Measurements from ENCODE around the gene SLC25A46.

Gene SLC25A46

DNA sequence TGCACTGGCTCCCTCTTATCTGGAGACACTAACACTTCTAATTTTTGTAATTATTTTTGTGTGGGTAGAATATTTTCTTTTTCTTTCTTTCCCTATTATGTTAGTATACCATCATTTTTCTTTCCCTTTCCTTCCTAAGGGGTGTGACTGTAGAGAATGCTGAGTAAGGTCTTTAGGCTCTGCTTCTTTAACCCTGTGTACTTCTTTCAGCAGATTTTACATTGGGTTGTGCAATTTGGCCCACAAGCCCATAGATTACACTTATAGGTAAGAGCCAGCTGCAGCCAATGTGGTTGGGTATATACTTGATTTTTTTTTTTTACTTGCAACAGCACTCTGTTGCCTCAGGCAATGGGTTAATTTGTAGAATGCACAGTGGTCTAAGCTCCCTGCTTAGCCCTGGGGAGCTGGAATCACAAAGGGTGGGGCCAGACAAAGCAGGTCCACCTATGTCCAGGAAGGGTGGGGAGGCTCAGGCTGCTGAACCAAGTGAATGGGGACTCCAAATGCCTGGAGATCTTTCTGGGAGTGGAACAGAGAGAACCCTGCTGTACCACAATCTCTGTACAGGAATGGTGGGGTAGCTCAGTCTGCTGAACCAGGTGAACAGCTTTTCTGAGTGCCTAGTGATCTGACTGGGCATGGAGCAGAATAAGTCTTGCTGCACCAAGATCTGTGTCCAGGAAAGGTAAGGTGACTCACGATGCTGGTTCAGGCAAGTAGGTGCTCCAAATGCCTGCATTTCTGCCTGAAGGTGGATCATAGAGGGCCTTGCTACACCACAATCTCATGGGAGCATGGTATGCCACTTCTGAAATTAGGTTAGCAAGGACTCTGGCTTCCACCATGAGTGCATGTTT is 64.9 kb downstream of the SLC25A46 start:
- Histone ChIP-seq H3K9ac (ENCODE audit: low read length) (no peak overlapping the region), H3K4me3 (ENCODE audit: low read depth, low read length) (no peak overlapping the region), H3K36me3 (ENCODE audit: control insufficient read depth, insufficient read depth, low read length) (no peaks in the 10 kb centered on the region), H3K9me3 (ENCODE audit: control insufficient read depth, insufficient read depth, low read depth, low read length) (0 out of 2 replicates have a peak, but pooled peaks cover 2% of the 10 kb centered on the region), H3K4me1 (ENCODE audit: control insufficient read depth, insufficient read depth, low read length) (no peaks in the 10 kb centered on the region), H3K27ac (ENCODE audit: low read depth, low read length) (no peak overlapping the region), H3K27me3 (ENCODE audit: control insufficient read depth, insufficient read depth, low read length) (no peaks in the 10 kb centered on the region)

DNA sequence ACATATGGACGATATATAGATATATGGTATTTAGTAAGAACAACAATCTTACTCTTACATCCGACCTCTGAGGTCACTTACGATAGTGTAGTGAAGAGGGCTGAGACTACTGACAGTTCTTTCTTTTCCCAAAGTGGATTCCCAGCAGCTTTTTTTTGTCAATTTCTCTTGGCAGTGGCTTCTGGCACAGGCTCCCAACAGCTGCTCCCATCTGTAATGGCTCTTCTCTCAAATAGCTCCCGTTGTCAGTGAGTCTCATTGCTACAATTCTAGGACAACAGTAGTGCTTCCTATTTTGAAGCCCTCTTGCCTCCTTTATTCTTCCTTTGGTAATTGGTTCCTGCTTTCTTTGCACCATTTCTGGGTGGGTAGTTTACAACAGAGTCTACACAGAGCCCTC is 68.4 kb downstream of the SLC25A46 start:
- Histone ChIP-seq H3K4me3 (ENCODE audit: low read depth, low read length) (no peak overlapping the region), H3K4me1 (ENCODE audit: control insufficient read depth, insufficient read depth, low read length) (no peaks in the 10 kb centered on the region), H3K9ac (ENCODE audit: low read length) (no peak overlapping the region), H3K9me3 (ENCODE audit: control insufficient read depth, insufficient read depth, low read depth, low read length) (0 out of 2 replicates have a peak, but pooled peaks cover 2% of the 10 kb centered on the region), H3K36me3 (ENCODE audit: control insufficient read depth, insufficient read depth, low read length) (no peaks in the 10 kb centered on the region), H3K27me3 (ENCODE audit: control insufficient read depth, insufficient read depth, low read length) (no peaks in the 10 kb centered on the region), H3K27ac (ENCODE audit: low read depth, low read length) (no peak overlapping the region)

DNA sequence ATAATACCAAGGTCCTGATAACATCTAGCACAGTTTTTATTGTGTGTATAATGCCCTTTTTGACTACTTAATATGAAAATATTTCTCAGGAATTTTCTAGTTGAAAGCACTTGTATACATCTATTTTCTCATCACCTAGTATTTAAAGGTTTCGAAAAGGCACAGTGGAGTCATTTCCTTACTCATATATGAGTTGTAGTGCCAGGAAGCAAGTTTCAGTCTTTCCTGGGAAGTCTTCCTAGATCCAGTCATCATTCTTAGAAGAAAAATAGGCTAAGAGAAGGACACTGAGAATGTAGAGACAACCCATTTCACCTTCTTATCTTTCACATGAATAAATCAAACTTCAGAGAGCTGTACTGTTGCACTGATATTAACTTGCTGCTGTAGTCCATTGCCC is 70.2 kb downstream of the SLC25A46 start:
- Histone ChIP-seq H3K9me3 (ENCODE audit: control insufficient read depth, insufficient read depth, low read depth, low read length) (no peaks in the 10 kb centered on the region), H3K27ac (ENCODE audit: low read depth, low read length) (no peak overlapping the region), H3K4me3 (ENCODE audit: low read depth, low read length) (no peak overlapping the region), H3K27me3 (ENCODE audit: control insufficient read depth, insufficient read depth, low read length) (no peaks in the 10 kb centered on the region), H3K4me1 (ENCODE audit: control insufficient read depth, insufficient read depth, low read length) (no peaks in the 10 kb centered on the region), H3K36me3 (ENCODE audit: control insufficient read depth, insufficient read depth, low read length) (no peaks in the 10 kb centered on the region), H3K9ac (ENCODE audit: low read length) (no peak overlapping the region)

Measured in HUES6 (cell line).